OCI-M2 (cell line): ENCODE measurements around the gene C1QTNF5.

ENCODE experiments used
- DNase-seq: peaks from one replicate; lab custom pipeline; 2025; ENCODE audit not compliant: unreplicated experiment; lab: John Stamatoyannopoulos, UW

Gene C1QTNF5

DNA sequence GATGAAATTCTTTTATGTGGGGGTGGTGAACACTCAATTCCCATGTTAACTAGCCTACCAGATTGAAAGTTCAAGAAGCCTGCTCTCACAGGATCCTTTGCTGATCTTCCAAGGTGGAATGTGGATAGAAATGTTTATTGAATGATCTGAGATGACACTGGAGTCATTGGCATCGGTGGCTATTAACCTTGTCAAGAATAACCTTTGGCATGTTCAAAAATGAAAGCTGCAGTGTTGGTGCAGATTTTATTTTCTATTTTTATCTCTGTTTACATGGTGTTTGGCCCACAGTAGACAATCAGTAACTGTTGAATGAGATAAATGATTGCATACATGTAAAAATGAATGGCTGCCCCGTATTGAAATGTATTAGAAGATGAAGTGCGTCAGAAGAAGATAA is 42.7 kb downstream of the C1QTNF5 start:
- no peak for DNase-seq

DNA sequence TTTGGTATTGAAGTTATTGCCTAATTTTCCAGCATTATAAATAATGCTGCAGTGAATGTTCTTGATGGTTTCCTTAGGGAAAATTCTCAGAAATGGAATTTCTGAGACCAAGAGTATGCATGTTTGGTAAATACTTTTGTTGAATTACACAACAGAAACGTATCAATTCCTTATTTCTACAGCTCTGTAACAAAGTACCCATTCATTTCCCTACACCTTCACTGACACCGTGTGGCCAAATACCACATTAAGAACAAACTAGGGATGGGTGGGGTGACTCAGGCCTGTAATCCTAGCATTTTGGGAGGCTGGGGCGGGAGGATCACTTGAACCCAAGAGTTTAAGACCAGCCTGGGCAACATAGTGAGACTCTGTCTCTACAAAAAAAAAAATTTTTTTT is 45.5 kb downstream of the C1QTNF5 start:
- DNase-seq = no peak

DNA sequence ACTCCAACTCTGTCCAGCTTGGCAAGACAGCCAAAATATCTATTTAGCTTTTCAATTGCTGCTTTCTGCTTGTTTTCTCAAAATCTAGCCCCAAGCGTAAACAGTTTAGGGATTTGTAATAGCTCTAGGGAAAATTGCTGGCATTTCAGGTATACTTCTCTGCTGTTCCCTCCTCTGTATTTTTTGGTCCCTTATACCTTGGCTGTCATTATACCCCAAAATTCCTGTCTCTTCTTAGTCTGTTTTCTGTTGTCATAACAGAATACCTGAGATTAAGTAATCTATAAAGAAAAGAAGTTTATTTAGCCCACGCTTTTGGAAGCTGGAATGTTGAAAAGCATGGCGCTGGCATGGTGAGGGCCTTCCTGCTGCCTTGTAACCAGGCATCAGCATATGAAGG is 47.2 kb downstream of the C1QTNF5 start:
- no peak for DNase-seq

DNA sequence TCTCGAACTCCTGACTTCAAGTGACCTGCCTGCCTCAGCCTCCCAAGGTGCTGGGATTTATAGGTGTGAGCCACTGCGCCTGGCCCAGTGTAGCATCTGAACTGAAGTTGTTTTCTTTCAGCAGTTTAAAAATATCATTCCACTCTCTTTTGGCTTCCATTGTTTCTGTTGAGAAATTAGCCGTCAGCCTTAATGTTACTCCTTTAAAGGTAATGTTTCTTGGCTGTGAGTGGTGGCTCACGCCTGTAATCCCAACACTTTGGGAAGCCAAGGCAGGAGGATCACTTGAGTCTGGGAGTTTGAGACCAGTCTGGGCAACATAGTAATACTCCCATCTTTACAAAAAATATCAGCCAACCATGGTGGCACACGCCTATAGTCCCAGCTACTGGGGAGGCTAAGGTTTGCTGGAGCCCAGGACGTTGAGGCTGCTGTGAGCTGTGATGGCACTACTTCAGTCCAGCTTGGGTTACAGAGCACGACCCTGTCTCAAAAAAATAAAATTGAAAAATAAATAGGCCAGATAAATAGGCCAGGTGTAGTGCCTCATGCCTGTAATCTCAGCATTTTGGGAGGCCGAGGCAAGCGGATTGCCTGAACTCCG is 49.7 kb downstream of the C1QTNF5 start:
- DNase-seq = no peak
